HG02610 (cell line): Measurements from ENCODE around the gene PTPRG.
"Not testable (repeated sequence)": the region's sequence is repeated elsewhere in the genome, so short reads cannot be mapped to it uniquely, and the experiment has no call there.

Experiments
- ATAC-seq: cut with Tn5 transposase; IDR thresholded peaks from one replicate; pipeline ENCODE4 v1.9.1; 2021; ENCODE audit warnings: mild to moderate bottlenecking, moderate library complexity; ENCODE audit not compliant: unreplicated experiment

PTPRG gene

GRCh38 chr3:62028236-62028635, 466.9 kb downstream of the PTPRG start:
- ATAC-seq: no peak

GRCh38 chr3:62032738-62033137, 471.4 kb downstream of the PTPRG start:
- ATAC-seq: no peak

DNA sequence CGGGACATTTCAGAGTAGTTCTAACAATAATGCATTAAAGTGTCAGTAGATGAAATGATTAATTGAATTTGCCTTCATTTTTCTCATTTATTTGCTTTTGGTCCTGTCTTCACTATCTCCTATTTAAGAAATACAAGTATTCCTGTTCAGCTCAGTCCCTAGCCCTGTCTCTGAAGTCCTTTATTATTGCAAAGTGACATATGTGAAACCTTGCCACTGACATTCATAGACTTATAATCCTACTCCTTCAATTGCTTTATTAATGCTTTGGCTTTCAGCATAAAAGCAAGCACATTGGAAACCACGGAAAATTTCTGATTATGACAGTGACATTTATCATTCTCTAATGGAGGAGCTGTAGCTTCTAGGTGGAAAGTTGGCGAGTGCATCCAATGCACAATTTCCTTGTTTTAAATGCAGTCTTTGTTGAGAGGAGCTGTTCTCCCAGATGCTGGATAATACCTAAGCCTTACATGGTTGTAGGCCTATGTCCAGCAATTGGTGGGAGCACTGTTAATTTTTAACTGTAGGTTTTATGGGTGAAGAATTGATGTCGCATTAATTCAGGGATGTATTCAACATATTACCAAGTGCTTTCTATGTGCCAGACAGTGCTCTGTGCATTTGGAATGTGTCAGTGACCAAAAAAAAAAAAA, 474.2 kb downstream of the PTPRG start:
- no peak for ATAC-seq

DNA sequence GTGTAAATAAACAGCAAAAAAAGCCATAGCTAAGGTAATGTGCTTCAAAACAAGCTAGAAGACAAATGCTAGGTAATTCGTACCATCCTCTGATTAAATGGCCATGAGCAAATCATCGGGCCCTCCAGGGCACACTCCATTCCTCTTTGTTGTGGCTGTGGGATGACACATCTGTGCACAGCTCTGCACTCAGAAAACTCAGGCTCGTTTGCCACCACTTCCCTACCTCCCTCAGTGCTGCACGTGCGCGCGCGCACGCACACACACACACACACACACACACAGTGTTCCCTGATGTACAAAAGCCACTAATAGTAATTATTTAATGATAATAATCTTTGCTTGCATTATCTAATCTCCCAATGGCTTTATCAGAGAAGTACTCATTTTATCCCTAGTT, 475.4 kb downstream of the PTPRG start:
- ATAC-seq: no peak

DNA sequence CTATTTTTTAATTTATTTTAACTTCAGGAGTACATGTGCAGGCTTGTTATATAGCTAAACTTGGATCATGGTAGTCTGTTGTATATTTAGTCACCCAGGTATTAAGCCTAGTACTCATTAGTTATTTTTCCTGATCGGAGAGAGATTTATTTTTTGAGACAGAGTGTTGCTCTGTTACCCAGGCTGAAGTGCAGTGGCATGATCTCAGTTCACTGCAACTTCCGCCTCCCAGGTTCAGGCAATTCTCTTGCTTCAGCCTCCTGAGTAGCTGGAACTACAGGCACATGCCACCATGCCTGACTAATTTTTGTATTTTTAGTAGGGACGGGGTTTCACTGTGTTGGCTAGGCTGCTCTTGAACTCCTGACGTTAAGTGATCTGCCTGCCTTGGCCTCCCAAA, 477.4 kb downstream of the PTPRG start:
- not testable (repeated sequence) for ATAC-seq

- ATAC-seq: no peak
Measured at GRCh38 chr3:62039586-62039985, 478.2 kb downstream of the PTPRG start.

- no peak for ATAC-seq
Measured at GRCh38 chr3:62041681-62042080, 480.3 kb downstream of the PTPRG start.

GRCh38 chr3:62044874-62045411, 483.6 kb downstream of the PTPRG start:
- no peak for ATAC-seq

- ATAC-seq: no peak
Measured at GRCh38 chr3:62046326-62046725, 485.0 kb downstream of the PTPRG start.

DNA sequence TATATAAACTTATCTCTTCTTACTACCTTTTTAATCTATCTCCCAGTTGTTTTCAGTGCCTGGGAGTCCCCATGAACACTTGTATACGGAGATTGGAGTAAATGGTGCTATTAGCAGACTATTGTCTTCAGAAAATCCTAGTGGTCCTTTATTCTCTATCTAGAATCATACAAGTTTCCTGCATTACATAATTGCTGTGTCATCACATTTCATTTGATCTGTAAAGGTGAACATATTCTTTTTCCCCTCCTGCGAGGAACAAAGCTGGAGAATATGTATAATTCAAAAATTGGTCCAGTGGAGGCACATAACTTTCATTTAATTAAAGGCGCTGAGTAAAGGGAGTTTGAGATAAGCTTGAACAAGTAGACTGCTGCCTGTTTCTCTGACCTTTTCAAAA, 487.2 kb downstream of the PTPRG start:
- no peak for ATAC-seq

DNA sequence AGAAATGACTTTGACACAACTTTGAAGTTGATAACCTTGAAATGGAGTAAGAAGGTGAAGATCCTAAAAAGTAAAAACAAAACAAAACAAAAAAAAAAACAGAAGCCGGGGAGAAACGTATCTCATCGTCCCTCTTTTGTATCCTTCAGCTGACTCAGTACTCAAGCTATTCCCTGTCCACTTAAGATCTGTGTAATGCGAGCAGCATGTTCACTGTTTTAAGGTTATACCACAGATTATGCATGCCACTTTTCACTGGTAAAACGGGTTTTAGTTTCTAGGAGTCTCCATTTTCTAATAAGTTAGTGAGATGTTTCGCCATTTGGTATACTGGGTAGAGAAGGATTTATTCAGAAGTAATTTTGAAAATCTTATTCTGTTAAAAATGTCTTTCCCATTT, 487.7 kb downstream of the PTPRG start:
- no peak for ATAC-seq

- ATAC-seq: no peak
Measured at GRCh38 chr3:62051506-62051905, 490.1 kb downstream of the PTPRG start.

GRCh38 chr3:62052331-62052730, 491.0 kb downstream of the PTPRG start:
- ATAC-seq: no peak

- ATAC-seq: no peak
Measured at GRCh38 chr3:62056658-62057057, 495.3 kb downstream of the PTPRG start.

GRCh38 chr3:62057339-62058047, 496.1 kb downstream of the PTPRG start:
- ATAC-seq: no peak

- no peak for ATAC-seq
Measured at GRCh38 chr3:62065985-62066693, 504.8 kb downstream of the PTPRG start.

DNA sequence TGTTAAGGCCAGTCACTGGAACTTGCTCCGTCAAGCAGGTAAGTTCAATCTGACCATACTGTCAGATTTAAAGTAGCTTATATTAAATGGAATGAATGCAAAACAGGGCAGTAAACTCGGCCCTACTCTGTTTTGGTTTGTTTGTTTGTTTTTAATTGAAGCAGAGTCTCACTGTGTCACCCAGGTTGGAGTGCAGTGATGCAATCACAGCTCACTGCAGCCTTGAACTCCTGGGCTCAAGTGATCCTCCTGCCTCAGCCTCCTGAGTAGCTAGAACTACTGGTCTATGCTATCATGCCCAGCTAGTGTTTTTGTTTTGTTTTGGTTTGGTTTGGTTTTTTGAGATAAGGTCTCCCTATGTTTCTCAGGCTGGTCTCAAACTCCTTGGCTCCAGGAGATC, 507.0 kb downstream of the PTPRG start:
- no peak for ATAC-seq

DNA sequence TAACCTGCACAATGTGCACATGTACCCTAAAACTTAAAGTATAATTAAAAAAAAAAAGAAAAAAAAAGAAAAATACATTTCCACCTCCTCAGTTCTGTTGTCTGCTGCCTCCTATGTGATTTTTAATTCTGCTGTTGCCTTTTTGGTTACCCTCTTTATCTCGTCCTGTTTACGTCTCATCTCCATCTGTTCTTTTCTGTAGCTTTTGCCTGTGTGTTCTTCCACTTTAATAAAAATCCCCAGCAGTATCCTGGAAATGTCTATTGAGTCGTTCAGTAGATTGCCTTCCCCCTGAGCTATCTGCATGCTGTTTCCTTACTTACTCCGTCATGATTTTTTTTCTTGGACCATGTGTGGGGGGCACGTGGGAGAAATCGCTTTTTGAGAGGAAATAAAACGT, 509.5 kb downstream of the PTPRG start:
- no peak for ATAC-seq

- ATAC-seq: no peak
Measured at GRCh38 chr3:62073038-62073437, 511.7 kb downstream of the PTPRG start.

- ATAC-seq: no peak
Measured at GRCh38 chr3:62084558-62084957, 523.2 kb downstream of the PTPRG start.

DNA sequence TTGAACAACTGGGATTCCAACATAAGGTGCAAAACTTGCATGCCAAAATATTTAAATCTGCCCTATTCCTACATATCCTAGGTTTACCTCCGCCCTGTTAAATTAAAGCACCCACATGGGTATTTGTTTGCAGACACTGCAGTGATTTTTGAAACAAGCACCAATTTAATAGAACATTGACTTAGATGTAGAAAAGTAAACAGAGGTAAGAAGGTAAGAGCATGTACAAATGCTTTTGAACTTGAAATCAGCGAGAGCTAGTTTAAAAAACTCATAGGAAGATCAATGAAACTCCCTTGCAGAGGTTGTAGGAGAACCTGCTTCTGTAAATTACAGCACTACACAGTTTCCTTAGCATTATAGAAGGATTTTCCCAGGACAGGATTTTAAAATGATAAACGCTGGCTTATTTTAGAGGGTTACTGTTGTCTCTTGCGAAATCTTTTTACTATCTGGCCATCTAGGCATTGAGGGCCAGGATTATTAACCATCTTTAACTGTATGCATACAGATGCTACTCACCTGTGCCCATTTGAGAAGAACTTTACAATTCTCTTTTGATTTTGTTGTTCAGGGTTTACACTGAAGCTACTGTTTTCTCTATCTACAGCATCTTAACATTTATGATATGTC, 527.2 kb downstream of the PTPRG start:
- no peak for ATAC-seq
